SK-N-SH treated with all-trans-retinoic acid at 6 μM for 48 hours (cell line): ENCODE results near the gene DYSF.

ENCODE experiments used
- ARNTL ChIP-seq: fragments of 450-650 bp; formaldehyde crosslinking; IDR thresholded peaks from 2 replicates; pipeline ENCODE4 v1.5.0; 2020; ENCODE audit warnings: low read depth, mild to moderate bottlenecking, moderate library complexity, borderline replicate concordance
- ESRRG ChIP-seq: fragments of 250-450 bp; sonication (Bioruptor Pico); IDR thresholded peaks from 2 replicates; pipeline ENCODE4 v1.6.1; 2021; ENCODE audit warnings: mild to moderate bottlenecking
- GLIS3 ChIP-seq: fragments of 250-450 bp; sonication (Bioruptor Pico); IDR thresholded peaks from 2 replicates; pipeline ENCODE4 v1.5.0; 2020; ENCODE audit warnings: mild to moderate bottlenecking, moderate library complexity
- OSR1 ChIP-seq: fragments of 250-450 bp; sonication (Bioruptor Pico); IDR thresholded peaks from 2 replicates; pipeline ENCODE4 v1.8.0; 2022; ENCODE audit warnings: moderate library complexity, mild to moderate bottlenecking, inconsistent platforms
- TCF4 ChIP-seq: fragments of 250-450 bp; sonication (Bioruptor Pico); IDR thresholded peaks from 2 replicates; pipeline ENCODE4 v1.8.0; 2021; ENCODE audit warnings: mild to moderate bottlenecking, moderate library complexity, borderline replicate concordance
- TSHZ2 ChIP-seq: fragments of 250-450 bp; sonication (Bioruptor Pico); IDR thresholded peaks from 2 replicates; pipeline ENCODE4 v1.5.0; 2020; ENCODE audit warnings: mild to moderate bottlenecking, moderate library complexity
- ZC3H10 ChIP-seq: fragments of 250-450 bp; sonication (Bioruptor Pico); IDR thresholded peaks from 2 replicates; pipeline ENCODE4 v1.5.1; 2021; ENCODE audit warnings: mild to moderate bottlenecking, moderate library complexity
- ZFP3 ChIP-seq: fragments of 250-450 bp; sonication (Bioruptor Pico); IDR thresholded peaks from 2 replicates; pipeline ENCODE4 v1.5.0; 2020; ENCODE audit warnings: mild to moderate bottlenecking, moderate library complexity
- ZFP30 ChIP-seq: fragments of 450-650 bp; formaldehyde crosslinking; IDR thresholded peaks from 2 replicates; pipeline ENCODE4 v1.5.0; 2022; ENCODE audit warnings: mild to moderate bottlenecking, moderate library complexity
- TF ChIP-seq, protein P1 (sequence below): fragments of 250-450 bp; sonication (Bioruptor Pico); IDR thresholded peaks from 2 replicates; pipeline ENCODE4 v1.8.0; 2020; ENCODE audit warnings: mild to moderate bottlenecking, moderate library complexity, borderline replicate concordance
- TF ChIP-seq, protein P2 (sequence below): fragments of 250-450 bp; sonication (Bioruptor Pico); IDR thresholded peaks from 2 replicates; pipeline ENCODE4 v1.5.1; 2020; ENCODE audit warnings: low read depth, mild to moderate bottlenecking, moderate library complexity
- TF ChIP-seq, protein P3 (sequence below): fragments of 250-450 bp; sonication (Bioruptor Pico); IDR thresholded peaks from 2 replicates; pipeline ENCODE4 v1.5.1; 2021; ENCODE audit warnings: mild to moderate bottlenecking, moderate library complexity

DNA sequence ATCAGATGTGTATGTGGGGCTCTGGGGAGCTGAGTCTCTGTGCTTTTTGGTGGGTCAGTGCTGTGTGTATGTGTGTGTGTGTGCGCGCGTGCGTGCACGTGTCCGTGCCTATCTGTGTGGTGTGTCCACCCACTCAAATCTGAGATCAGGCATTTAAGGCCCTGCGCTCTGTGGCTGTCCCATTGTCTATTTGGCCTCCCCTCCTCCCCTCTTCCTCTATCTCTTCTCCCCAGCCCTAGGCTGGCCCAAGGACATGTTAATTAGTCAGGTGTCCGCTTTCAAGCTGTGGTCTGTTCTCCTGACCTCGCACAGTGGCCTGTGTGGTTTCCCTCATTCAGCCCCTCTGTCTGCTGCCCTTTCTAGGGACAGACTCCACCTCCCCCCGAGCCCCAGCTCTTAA lies 136.4 kb downstream of the DYSF start:
- TF ChIP-seq ZFP30 (CRISPR knock-in tag) (no peak), ARNTL (CRISPR knock-in tag) (no peak), TSHZ2 (CRISPR knock-in tag) (no peak), ESRRG (CRISPR knock-in tag) (no peak), ZFP3 (CRISPR knock-in tag) (no peak), TCF4 (CRISPR knock-in tag) (no peak), GLIS3 (no peak), OSR1 (CRISPR knock-in tag) (no peak), ZC3H10 (CRISPR knock-in tag) (no peak)
- TF ChIP-seq, protein P1, sequence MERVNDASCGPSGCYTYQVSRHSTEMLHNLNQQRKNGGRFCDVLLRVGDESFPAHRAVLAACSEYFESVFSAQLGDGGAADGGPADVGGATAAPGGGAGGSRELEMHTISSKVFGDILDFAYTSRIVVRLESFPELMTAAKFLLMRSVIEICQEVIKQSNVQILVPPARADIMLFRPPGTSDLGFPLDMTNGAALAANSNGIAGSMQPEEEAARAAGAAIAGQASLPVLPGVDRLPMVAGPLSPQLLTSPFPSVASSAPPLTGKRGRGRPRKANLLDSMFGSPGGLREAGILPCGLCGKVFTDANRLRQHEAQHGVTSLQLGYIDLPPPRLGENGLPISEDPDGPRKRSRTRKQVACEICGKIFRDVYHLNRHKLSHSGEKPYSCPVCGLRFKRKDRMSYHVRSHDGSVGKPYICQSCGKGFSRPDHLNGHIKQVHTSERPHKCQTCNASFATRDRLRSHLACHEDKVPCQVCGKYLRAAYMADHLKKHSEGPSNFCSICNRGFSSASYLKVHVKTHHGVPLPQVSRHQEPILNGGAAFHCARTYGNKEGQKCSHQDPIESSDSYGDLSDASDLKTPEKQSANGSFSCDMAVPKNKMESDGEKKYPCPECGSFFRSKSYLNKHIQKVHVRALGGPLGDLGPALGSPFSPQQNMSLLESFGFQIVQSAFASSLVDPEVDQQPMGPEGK, result no peak
- TF ChIP-seq, protein P2, sequence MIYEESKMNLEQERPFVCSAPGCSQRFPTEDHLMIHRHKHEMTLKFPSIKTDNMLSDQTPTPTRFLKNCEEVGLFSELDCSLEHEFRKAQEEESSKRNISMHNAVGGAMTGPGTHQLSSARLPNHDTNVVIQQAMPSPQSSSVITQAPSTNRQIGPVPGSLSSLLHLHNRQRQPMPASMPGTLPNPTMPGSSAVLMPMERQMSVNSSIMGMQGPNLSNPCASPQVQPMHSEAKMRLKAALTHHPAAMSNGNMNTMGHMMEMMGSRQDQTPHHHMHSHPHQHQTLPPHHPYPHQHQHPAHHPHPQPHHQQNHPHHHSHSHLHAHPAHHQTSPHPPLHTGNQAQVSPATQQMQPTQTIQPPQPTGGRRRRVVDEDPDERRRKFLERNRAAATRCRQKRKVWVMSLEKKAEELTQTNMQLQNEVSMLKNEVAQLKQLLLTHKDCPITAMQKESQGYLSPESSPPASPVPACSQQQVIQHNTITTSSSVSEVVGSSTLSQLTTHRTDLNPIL (CRISPR knock-in tag), result no peak
- TF ChIP-seq, protein P3, sequence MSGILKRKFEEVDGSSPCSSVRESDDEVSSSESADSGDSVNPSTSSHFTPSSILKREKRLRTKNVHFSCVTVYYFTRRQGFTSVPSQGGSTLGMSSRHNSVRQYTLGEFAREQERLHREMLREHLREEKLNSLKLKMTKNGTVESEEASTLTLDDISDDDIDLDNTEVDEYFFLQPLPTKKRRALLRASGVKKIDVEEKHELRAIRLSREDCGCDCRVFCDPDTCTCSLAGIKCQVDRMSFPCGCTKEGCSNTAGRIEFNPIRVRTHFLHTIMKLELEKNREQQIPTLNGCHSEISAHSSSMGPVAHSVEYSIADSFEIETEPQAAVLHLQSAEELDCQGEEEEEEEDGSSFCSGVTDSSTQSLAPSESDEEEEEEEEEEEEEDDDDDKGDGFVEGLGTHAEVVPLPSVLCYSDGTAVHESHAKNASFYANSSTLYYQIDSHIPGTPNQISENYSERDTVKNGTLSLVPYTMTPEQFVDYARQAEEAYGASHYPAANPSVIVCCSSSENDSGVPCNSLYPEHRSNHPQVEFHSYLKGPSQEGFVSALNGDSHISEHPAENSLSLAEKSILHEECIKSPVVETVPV, result no peak
